GM10266 (cell line): Measurements from ENCODE around the gene ITPRIP.

Source experiments
- DNase-seq: peaks from one replicate; pipeline ENCODE4 v3.0.0; 2012; ENCODE audit errors: extremely low spot score
- CTCF ChIP-seq: IDR thresholded peaks from 2 replicates; pipeline ENCODE4 v1.5.1; 2012; ENCODE audit warnings: mild to moderate bottlenecking, low read depth; ENCODE audit not compliant: control insufficient read depth, insufficient read depth; ENCODE audit errors: missing control alignments

ITPRIP gene

GRCh38 chr10:104324221-104324686, 14.0 kb downstream of the ITPRIP start:
- TF ChIP-seq CTCF, result no peak
- DNase-seq, result no peak

- TF ChIP-seq CTCF, result no peak
- DNase-seq, result no peak
Measured at GRCh38 chr10:104323760-104324201, 14.5 kb downstream of the ITPRIP start.

- DNase-seq, result no peak
- TF ChIP-seq CTCF, result no peak
Measured at GRCh38 chr10:104323085-104323484, 15.2 kb downstream of the ITPRIP start.

GRCh38 chr10:104322416-104322782, 15.9 kb downstream of the ITPRIP start:
- TF ChIP-seq CTCF, result no peak
- no peak for DNase-seq

GRCh38 chr10:104321725-104322415, 16.4 kb downstream of the ITPRIP start:
- DNase-seq, result no peak
- no peak for TF ChIP-seq CTCF

- no peak for DNase-seq
- TF ChIP-seq CTCF, result no peak
Measured at GRCh38 chr10:104321226-104321625, 17.0 kb downstream of the ITPRIP start.

GRCh38 chr10:104318810-104319741, 19.2 kb downstream of the ITPRIP start:
- no peak for DNase-seq
- TF ChIP-seq CTCF, result no peak
